Measurements from ENCODE around the gene CERK. TPM values are rescaled to one million over a fixed set of nuclear protein-coding genes. Genes with fewer than 3 reads are reported as not detected.

Gene CERK
- total RNA-seq, 1 donor from 2014 or later: 42.0 TPM

- no peak for DNase-seq
Measured at GRCh38 chr22:46697811-46698515, 40.1 kb downstream of the CERK start.

GRCh38 chr22:46696614-46697013 lies 41.4 kb downstream of the CERK start:
- no peak for DNase-seq

DNA sequence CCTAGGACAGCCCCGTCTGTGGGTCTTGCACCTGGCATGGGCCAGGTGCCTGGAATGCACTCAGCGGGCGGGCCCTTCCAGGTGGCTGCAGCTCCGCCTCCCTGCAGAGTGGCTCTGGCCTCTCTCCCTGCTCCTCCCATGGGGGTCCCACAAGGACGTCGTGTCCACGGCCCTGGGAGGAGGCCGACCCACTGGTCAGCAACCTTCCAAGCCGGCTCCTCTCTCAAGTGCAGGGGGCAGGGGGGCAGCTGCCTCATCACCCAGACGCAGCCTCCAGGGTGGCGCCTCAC lies 41.9 kb downstream of the CERK start:
- no peak for DNase-seq

DNA sequence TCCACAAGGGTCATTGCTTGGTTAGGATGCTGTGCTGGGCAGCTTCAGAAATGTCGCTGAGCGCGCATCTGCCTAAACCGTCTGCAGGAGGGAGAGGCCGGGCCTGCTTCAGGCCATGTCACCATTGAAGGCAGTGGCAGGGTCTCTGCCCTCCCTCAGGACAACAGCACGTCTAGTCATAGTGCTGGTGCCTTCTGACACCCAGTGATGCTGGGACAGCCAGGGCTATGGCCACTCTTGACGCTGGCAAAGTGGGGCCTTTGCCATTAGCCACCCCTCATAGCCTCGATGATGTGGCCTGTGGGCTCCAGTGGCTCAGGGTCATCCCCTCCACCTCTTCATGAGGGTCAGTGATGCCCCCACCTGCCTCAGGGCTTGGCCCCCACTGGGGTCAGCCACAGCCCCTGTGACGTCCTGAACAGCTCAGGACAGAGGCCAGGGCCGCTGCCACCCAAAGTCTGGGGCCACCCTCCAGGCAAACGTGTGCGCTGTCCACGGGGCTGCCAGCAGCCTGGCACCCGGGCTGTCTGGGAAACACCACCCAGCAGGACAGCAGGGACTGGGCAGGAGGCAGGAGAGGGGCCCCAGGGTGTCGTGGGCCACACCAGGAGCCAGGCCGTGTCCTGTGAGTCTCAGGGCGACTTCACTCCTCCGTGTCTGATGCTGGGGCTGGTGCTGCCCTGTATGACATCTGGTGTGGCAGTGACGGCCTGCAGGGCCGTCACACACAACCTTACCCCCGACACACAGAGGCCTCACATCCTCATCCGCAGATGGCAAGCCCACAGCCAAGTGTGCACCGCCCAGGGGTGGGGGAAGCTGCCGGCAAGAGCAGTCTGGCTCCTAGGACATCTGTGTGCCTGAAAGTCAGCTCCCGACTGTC lies 42.5 kb downstream of the CERK start:
- no peak for DNase-seq

GRCh38 chr22:46694416-46695170 lies 43.5 kb downstream of the CERK start:
- no peak for DNase-seq

GRCh38 chr22:46693634-46694415 lies 44.2 kb downstream of the CERK start:
- DNase-seq: peak; percentile 29

DNA sequence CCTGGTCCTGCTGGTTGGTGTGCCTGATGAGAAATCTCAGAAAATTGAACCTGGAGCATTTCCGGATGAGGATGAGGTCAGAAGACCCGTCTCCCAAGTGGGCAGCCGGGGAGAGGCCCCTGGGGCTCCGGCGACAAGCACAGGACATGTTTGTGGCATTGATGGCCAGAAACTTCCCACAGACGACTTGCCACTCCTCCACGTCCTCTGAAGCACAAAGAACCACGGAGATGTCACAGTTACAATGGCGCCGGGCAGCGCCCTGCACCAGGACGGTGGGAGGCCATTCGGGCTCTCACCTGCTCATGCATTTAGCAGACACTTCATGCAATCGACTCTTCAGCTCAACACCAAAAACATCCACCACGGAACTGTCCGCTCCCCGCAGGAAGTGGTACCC lies 46.5 kb downstream of the CERK start:
- no peak for DNase-seq

GRCh38 chr22:46690146-46690545 lies 47.9 kb downstream of the CERK start:
- DNase-seq: no peak

- DNase-seq: no peak
Measured at GRCh38 chr22:46688949-46689348, 49.1 kb downstream of the CERK start.

DNA sequence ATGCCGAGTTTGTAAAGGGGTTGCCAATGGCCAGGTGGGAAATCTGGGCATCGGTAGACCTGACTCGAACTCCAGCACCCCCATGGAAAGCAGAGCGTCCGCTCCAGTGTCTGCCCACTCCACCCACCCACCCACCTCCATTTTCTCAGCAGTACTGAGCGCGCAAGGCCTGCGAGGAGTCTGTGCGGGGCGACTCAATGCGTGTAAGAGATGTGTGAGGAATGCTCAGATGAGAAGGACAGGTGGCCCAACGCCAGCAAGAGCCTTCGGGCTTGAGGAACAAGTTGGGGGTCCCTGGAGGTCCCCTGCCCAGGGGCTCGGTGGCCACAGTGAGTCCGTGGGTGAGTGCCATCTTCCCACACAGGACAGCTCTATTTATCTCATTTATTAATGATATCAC lies 50.6 kb downstream of the CERK start:
- no peak for DNase-seq

GRCh38 chr22:46687048-46687444 lies 51.0 kb downstream of the CERK start:
- no peak for DNase-seq

DNA sequence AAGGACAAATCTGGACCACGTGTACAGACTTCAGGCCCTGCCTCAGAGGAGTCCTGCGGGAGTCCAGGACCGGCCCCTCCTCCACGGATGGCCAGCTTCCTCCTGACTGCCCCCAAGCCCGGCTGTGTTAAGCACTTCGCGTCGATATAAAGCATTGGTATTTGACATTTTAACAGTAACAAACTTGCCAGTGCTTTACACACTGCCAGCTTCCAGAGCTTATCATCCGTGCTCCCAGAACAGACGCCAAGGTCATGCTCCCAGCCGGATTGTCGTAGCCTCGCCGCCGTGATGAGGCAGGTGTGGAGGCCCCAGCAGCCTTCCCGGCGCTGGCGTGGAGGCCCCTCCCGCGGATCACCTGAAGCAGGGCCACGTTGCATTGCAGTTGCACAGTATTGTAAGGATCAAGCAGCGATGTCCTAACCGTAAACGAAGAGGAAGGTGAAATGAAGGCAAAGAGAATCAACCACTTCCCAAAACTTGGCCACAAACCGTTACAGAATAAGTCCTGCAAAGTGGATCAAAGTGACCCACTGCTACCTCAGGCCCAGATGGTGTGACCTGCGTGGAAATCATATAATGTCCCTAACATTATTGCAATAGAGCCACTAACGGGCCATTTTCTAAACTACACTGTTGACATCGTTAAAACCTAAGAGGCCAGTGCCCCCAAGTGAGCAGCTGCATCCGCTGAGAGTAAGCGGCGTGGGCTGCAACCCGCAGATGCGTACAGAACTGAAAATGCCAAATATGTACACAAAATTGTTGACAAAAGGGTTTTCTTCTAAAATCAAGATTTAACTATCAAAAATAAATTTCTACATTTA lies 51.6 kb downstream of the CERK start:
- DNase-seq: no peak

- DNase-seq: no peak
Measured at GRCh38 chr22:46684706-46685105, 53.3 kb downstream of the CERK start.

DNA sequence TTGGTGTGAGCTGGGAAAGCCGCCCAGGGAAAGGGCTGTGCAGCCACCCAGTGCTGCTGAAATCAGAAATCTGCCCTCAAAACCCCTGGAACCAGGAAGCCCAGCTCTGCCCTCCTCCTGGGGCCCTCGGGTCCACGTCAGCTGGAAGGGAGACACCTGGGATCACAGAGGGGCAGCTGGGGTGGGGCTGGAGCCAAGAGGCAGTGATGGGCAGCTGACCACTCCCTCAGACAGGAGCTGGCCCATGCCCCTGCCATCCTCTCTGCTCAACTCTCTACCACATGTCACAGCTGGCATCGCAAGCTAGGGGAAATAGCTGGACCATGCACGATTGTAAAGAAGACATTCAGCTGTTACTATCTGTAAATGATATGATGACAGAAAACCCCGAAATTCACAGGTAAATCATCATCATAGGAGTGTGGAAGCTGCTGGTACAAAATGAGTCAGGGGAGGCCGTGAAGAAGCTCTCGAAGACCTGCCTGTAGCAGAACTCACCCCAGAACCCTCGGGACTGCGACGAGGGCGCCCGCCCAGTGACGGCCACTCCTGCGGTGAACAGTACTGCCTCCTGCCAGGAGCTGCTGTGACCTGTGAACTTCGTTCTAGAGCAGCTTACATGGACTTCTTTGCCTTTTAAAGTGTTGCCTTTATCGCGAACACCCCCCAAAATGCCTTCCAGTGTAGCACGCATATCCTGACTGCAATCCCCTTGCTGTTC lies 55.9 kb downstream of the CERK start:
- no peak for DNase-seq

DNA sequence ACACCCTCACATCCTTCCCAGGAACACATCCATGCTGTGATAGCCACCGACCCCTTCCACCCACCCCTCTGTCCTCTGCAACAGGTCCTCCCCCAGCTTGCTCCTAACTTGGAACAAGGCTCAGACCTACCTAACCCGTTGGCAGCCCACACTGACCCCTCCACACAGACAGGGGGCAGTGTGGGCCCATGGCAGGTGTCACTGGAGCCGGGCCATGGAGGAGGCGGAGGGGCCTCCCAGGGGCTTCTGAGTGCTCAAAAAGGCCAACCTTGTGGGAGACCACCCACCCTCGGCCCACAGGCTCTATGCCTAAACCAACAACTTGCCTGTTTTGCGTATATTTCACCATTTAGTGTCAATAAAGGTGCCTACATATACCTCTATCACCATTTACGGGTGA lies 57.0 kb downstream of the CERK start:
- no peak for DNase-seq

DNA sequence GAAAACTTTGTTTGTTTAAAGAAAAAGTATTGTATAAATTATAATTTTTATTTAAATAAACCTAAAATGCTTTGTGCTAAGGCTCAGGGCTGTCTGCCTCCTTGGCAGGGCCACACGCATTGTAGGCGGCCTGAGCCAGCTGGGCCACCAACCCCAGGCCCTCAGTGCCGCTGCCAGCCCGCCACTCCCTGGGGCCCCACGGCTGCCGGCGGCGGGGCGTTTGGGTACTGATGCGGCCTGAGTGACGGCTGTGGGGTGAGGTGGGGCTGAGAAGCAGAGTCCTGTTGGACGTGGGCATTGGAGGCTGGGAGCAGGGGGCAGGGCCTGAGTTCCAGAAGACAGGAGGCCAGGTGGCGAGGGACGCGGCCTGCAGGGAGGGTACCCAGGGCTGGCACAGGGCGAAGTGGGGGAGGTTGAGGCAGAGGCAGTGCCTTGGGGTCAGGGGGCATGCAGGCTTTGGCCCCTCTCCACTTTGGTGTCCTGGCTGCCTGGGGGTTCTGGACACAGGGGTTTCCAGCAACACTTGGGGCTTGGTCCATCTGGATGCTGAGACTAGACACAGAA lies 58.3 kb downstream of the CERK start:
- DNase-seq: no peak

GRCh38 chr22:46678785-46679700 lies 59.0 kb downstream of the CERK start:
- DNase-seq: no peak

DNA sequence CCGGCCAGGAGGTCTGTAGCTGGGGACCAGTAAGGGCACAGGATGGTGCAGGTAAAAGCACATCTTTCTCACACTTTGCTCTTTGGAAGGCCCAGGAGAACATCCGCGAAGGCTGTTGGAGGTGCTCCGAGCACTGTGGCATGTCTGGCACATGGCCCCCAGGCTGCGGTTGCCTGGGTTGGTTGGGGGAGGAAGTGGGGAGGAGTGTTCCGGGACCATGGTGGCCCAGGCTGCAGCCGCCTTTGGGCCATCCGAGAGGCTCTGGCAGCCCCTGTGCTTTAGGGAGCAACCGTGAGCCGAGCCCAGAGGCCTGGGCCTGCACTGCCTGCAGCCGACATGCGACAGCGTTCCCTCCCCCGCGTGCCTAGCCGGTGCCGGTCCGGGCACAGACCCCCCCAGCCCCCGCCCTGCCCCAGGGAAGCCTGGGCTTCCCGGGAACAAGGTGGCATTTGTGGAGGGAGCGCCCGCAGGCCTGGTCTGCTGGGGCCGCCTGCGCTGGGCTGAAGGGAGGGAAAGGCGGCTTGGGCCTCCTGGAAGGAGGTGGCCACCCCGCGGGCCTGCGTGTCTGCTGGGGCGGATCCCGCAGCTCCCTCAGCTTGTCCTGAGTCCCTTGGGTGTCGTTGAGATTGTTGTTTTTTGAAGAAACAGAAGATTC lies 59.9 kb downstream of the CERK start:
- no peak for DNase-seq

All from occipital lobe (tissue), 2 donors.